Esophagus squamous epithelium (tissue), 5 donors: ENCODE results near the gene GGCT. TPM values are rescaled to one million over a fixed set of nuclear protein-coding genes. Genes with fewer than 3 reads are reported as not detected.

Source experiments
- DNase-seq: peaks from one replicate; lab custom pipeline; 2025; lab: John Stamatoyannopoulos, UW
- H3K27ac ChIP-seq, 4 donors: fragments of 200-600 bp; sonication (generic); one replicate each; pipeline ENCODE4 v1.5.1; 2016 to 2019; ENCODE audit warnings: mild to moderate bottlenecking in 1 of 4
- H3K27me3 ChIP-seq, 4 donors: fragments of 200-600 bp; sonication (generic); 1 replicate in 3 of 4; 2 replicates in 1 of 4; pipeline versions ENCODE4 v1.5.1 to v1.6.0; 2017 to 2021; ENCODE audit warnings: antibody characterized with exemption in 1 of 4
- H3K36me3 ChIP-seq, 3 donors: fragments of 200-600 bp; sonication (generic); one replicate each; pipeline ENCODE4 v1.5.1; 2016 to 2019
- H3K4me1 ChIP-seq, 3 donors: fragments of 200-600 bp; sonication (generic); one replicate each; pipeline ENCODE4 v1.5.1; 2017 to 2019
- H3K4me3 ChIP-seq, 4 donors: fragments of 200-600 bp; sonication (generic); 1 replicate in 3 of 4; 2 replicates in 1 of 4; pipeline ENCODE4 v1.5.1; 2016 to 2019; ENCODE audit warnings: mild to moderate bottlenecking in 2 of 4, moderate library complexity in 1 of 4
- H3K9me3 ChIP-seq, 3 donors: fragments of 200-600 bp; sonication (generic); one replicate each; pipeline ENCODE4 v1.5.1; 2016 to 2019
- CTCF ChIP-seq, 6 experiments: fragments of 450-650 bp in 4 of 6; fragments of 200-600 bp in 2 of 6; sonication (generic) in 2 of 6; IDR thresholded peaks; one replicate each; pipeline ENCODE4 v1.5.1; 2016 to 2019; ENCODE audit warnings: antibody characterized with exemption in 6 of 6, mild to moderate bottlenecking in 4 of 6, moderate library complexity in 4 of 6
- POLR2A ChIP-seq, 4 donors: fragments of 450-650 bp; IDR thresholded peaks; one replicate each; pipeline ENCODE4 v1.6.1; 2017; ENCODE audit warnings: antibody characterized with exemption in 4 of 4, mild to moderate bottlenecking in 4 of 4, moderate library complexity in 3 of 4
- WGBS, 2 donors: methylation state at CpG; one replicate each; pipeline ENCODE4 v1.1.5; 2018; 5-methylcytosine and 5-hydroxymethylcytosine counted together
- intact Hi-C: fragments of 100-400 bp; cut with DNase I; formaldehyde crosslinking; loops from one replicate; pipeline ENCODE4 v1.15.0; 2022
- total RNA-seq, 4 donors: library from RNA; depleted of rRNA; stranded (reverse); fragments of >200 nt; gene quantifications; one replicate each; pipeline ENCODE4 v1.1.0, GENCODE V29; 2016
- donor health status: DM: yes; HTN: yes; CAD: no.

The GGCT gene
- total RNA-seq, 4 donors from 2014 or later = 42.3 to 74.9 (median 63.9) TPM

GRCh38 chr7:30468791-30469190 lies 35.8 kb downstream of the GGCT start:
- peak overlapping the region; percentile 63 to 85 (median 81) for H3K27ac ChIP-seq
- peak overlapping the region in 2 of 4 donors; percentile 1 to 27 for H3K4me3 ChIP-seq
- intact Hi-C loops = no loop called here
- H3K36me3 ChIP-seq = no peaks in the 10 kb centered on the region
- H3K9me3 ChIP-seq = no peaks in the 10 kb centered on the region
- DNase-seq = no peak
- peaks cover 30 to 100% (median 69%) of the 10 kb centered on the region in 3 donors for H3K4me1 ChIP-seq
- 43 to 58% methylated on average over 4 of the region's 4 CpGs for WGBS, 2 donors
- no peaks in the 10 kb centered on the region for H3K27me3 ChIP-seq
- TF ChIP-seq CTCF (IDR thresholded peaks at IDR 0.05) (no peak), POLR2A (IDR thresholded peaks at IDR 0.05) (no peak)

GRCh38 chr7:30468041-30468440 lies 36.6 kb downstream of the GGCT start:
- Histone ChIP-seq H3K27ac (peak overlapping the region in 3 of 4 donors; percentile 79 to 85 (median 83)), H3K36me3 (no peaks in the 10 kb centered on the region), H3K27me3 (no peaks in the 10 kb centered on the region), H3K9me3 (no peaks in the 10 kb centered on the region), H3K4me3 (no peak overlapping the region), H3K4me1 (peaks cover 30 to 98% (median 65%) of the 10 kb centered on the region in 3 donors)
- intact Hi-C loops = no loop called here
- no peak for TF ChIP-seq POLR2A (IDR thresholded peaks at IDR 0.05)
- no peak for TF ChIP-seq CTCF (IDR thresholded peaks at IDR 0.05)
- 43 to 45% methylated on average over 2 of the region's 2 CpGs for WGBS, 2 donors
- no peak for DNase-seq

GRCh38 chr7:30467271-30467670 lies 37.4 kb downstream of the GGCT start:
- no peak for DNase-seq
- H3K27me3 ChIP-seq = no peaks in the 10 kb centered on the region
- intact Hi-C loops = no loop called here
- no peak overlapping the region for H3K4me3 ChIP-seq
- no peak for TF ChIP-seq CTCF (IDR thresholded peaks at IDR 0.05)
- TF ChIP-seq POLR2A (IDR thresholded peaks at IDR 0.05) = no peak
- H3K4me1 ChIP-seq = peaks cover 30 to 91% (median 58%) of the 10 kb centered on the region in 3 donors
- peak overlapping the region in 2 of 4 donors; percentile 79 to 83 for H3K27ac ChIP-seq
- no peaks in the 10 kb centered on the region for H3K9me3 ChIP-seq
- WGBS, 2 donors = 77 to 85% methylated on average over 4 of the region's 4 CpGs
- no peaks in the 10 kb centered on the region for H3K36me3 ChIP-seq

- Histone ChIP-seq H3K36me3 (no peaks in the 10 kb centered on the region), H3K27me3 (no peaks in the 10 kb centered on the region), H3K9me3 (no peaks in the 10 kb centered on the region), H3K27ac (peak overlapping the region; percentile 29 to 73 (median 62)), H3K4me3 (no peak overlapping the region), H3K4me1 (peaks cover 27 to 81% (median 49%) of the 10 kb centered on the region in 3 donors)
- WGBS, 2 donors = 71 to 83% methylated on average over 4 of the region's 4 CpGs
- intact Hi-C loops = no loop called here
- TF ChIP-seq CTCF (IDR thresholded peaks at IDR 0.05) (no peak), POLR2A (IDR thresholded peaks at IDR 0.05) (no peak)
- DNase-seq = no peak
Measured at GRCh38 chr7:30466266-30466665, 38.4 kb downstream of the GGCT start.

- no peak for DNase-seq
- Histone ChIP-seq H3K36me3 (no peaks in the 10 kb centered on the region), H3K9me3 (no peaks in the 10 kb centered on the region), H3K27ac (peak overlapping the region; percentile 29 to 73 (median 62)), H3K27me3 (no peaks in the 10 kb centered on the region), H3K4me3 (no peak overlapping the region), H3K4me1 (peaks cover 22 to 76% (median 48%) of the 10 kb centered on the region in 3 donors)
- no peak for TF ChIP-seq POLR2A (IDR thresholded peaks at IDR 0.05)
- intact Hi-C loops = no loop called here
- 58 to 86% methylated on average over 2 of the region's 2 CpGs for WGBS, 2 donors
Measured at GRCh38 chr7:30465811-30466180, 38.8 kb downstream of the GGCT start.
